ENCODE measurements around the gene CCDC110.
"Not testable (repeated sequence)": the region's sequence is repeated elsewhere in the genome, so short reads cannot be mapped to it uniquely, and the experiment has no call there.

The CCDC110 gene

DNA sequence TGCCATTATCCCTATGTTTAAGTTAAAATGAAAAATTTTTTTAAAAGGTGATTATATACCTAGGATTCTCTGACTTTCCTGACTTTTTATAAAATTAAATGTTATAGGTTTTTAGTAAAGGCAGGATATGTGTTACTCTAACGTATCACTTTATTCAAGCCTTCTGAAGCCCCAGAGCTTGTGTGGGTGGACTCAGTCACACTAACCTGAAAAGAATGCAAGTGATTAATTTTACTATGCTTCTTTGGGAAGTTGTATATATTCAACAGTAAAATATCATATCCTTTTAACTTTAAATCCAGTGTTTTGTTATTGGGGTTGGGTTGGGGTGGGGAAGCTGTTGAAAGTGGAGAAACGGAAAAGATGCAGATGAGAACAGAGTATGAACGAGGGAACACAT is 41.0 kb upstream of the CCDC110 start:
- Histone ChIP-seq H3K36me3 (ENCODE audit: insufficient read depth, insufficient read length, low read length) (no peaks in the 10 kb centered on the region), H3K4me3 (ENCODE audit: insufficient read length, low read depth) (no peak overlapping the region), H3K9ac (ENCODE audit: insufficient read length, low read depth) (no peak overlapping the region), H3K9me3 (ENCODE audit: insufficient read depth, low read length) (no peaks in the 10 kb centered on the region), H3K27me3 (ENCODE audit: insufficient read depth, insufficient read length) (no peaks in the 10 kb centered on the region), H3K4me1 (ENCODE audit: insufficient read depth, insufficient read length) (no peaks in the 10 kb centered on the region)
- TF ChIP-seq ZNF274 (IDR thresholded peaks at IDR 0.05; ENCODE audit: low read depth, low read length) (no peak), SUZ12 (IDR thresholded peaks at IDR 0.05; ENCODE audit: extremely low read depth, insufficient read depth, insufficient read length) (no peak)
- DNase-seq (ENCODE audit: low read depth, low spot score) = no peak

- not testable (repeated sequence) for H3K4me3 ChIP-seq (ENCODE audit: insufficient read length, low read depth); H3K9ac ChIP-seq (ENCODE audit: insufficient read length, low read depth); H3K36me3 ChIP-seq (ENCODE audit: insufficient read depth, insufficient read length, low read length); DNase-seq (ENCODE audit: low read depth, low spot score); H3K27me3 ChIP-seq (ENCODE audit: insufficient read depth, insufficient read length); H3K4me1 ChIP-seq (ENCODE audit: insufficient read depth, insufficient read length); H3K9me3 ChIP-seq (ENCODE audit: insufficient read depth, low read length)
These were observed 39.7 kb upstream of the CCDC110 start for GRCh38 chr4:185511243-185511642.

- DNase-seq (ENCODE audit: low read depth, low spot score) = no peak
These were observed 39.3 kb upstream of the CCDC110 start for GRCh38 chr4:185510806-185511205.

GRCh38 chr4:185508181-185508580 is 36.6 kb upstream of the CCDC110 start:
- Histone ChIP-seq H3K9ac (ENCODE audit: insufficient read length, low read depth) (no peak overlapping the region), H3K4me3 (ENCODE audit: insufficient read length, low read depth) (no peak overlapping the region), H3K27me3 (ENCODE audit: insufficient read depth, insufficient read length) (no peaks in the 10 kb centered on the region), H3K9me3 (ENCODE audit: insufficient read depth, low read length) (no peaks in the 10 kb centered on the region), H3K36me3 (ENCODE audit: insufficient read depth, insufficient read length, low read length) (no peaks in the 10 kb centered on the region), H3K4me1 (ENCODE audit: insufficient read depth, insufficient read length) (no peaks in the 10 kb centered on the region)
- no peak for TF ChIP-seq ZNF274 (IDR thresholded peaks at IDR 0.05; ENCODE audit: low read depth, low read length)
- no peak for TF ChIP-seq SUZ12 (IDR thresholded peaks at IDR 0.05; ENCODE audit: extremely low read depth, insufficient read depth, insufficient read length)
- no peak for TF ChIP-seq YY1 (IDR thresholded peaks at IDR 0.05; ENCODE audit: insufficient read depth, insufficient read length)
- DNase-seq (ENCODE audit: low read depth, low spot score) = no peak

More at GRCh38 chr4:185510806-185511205, 39.3 kb upstream of the CCDC110 start:
- Histone ChIP-seq H3K27me3 (ENCODE audit: insufficient read depth, insufficient read length) (no peaks in the 10 kb centered on the region), H3K36me3 (ENCODE audit: insufficient read depth, insufficient read length, low read length) (no peaks in the 10 kb centered on the region), H3K9ac (ENCODE audit: insufficient read length, low read depth) (no peak overlapping the region), H3K4me3 (ENCODE audit: insufficient read length, low read depth) (no peak overlapping the region), H3K9me3 (ENCODE audit: insufficient read depth, low read length) (no peaks in the 10 kb centered on the region), H3K4me1 (ENCODE audit: insufficient read depth, insufficient read length) (no peaks in the 10 kb centered on the region)
- no peak for TF ChIP-seq YY1 (IDR thresholded peaks at IDR 0.05; ENCODE audit: insufficient read depth, insufficient read length)
- TF ChIP-seq ZNF274 (IDR thresholded peaks at IDR 0.05; ENCODE audit: low read depth, low read length) = no peak
- TF ChIP-seq SUZ12 (IDR thresholded peaks at IDR 0.05; ENCODE audit: extremely low read depth, insufficient read depth, insufficient read length) = no peak

- no peak for TF ChIP-seq ZNF274 (IDR thresholded peaks at IDR 0.05; ENCODE audit: low read depth, low read length)
- TF ChIP-seq SUZ12 (IDR thresholded peaks at IDR 0.05; ENCODE audit: extremely low read depth, insufficient read depth, insufficient read length) = no peak
- no peak for TF ChIP-seq YY1 (IDR thresholded peaks at IDR 0.05; ENCODE audit: insufficient read depth, insufficient read length)
- no peak overlapping the region for H3K4me3 ChIP-seq (ENCODE audit: insufficient read length, low read depth)
- no peak overlapping the region for H3K9ac ChIP-seq (ENCODE audit: insufficient read length, low read depth)
- DNase-seq (ENCODE audit: low read depth, low spot score) = no peak
- no peaks in the 10 kb centered on the region for H3K27me3 ChIP-seq (ENCODE audit: insufficient read depth, insufficient read length)
- H3K4me1 ChIP-seq (ENCODE audit: insufficient read depth, insufficient read length) = no peaks in the 10 kb centered on the region
- H3K36me3 ChIP-seq (ENCODE audit: insufficient read depth, insufficient read length, low read length) = no peaks in the 10 kb centered on the region
- H3K9me3 ChIP-seq (ENCODE audit: insufficient read depth, low read length) = peaks cover under 1% of the 10 kb centered on the region; the same call in 1 of the 2 replicates
These were observed 34.9 kb upstream of the CCDC110 start for GRCh38 chr4:185506422-185506821.

DNA sequence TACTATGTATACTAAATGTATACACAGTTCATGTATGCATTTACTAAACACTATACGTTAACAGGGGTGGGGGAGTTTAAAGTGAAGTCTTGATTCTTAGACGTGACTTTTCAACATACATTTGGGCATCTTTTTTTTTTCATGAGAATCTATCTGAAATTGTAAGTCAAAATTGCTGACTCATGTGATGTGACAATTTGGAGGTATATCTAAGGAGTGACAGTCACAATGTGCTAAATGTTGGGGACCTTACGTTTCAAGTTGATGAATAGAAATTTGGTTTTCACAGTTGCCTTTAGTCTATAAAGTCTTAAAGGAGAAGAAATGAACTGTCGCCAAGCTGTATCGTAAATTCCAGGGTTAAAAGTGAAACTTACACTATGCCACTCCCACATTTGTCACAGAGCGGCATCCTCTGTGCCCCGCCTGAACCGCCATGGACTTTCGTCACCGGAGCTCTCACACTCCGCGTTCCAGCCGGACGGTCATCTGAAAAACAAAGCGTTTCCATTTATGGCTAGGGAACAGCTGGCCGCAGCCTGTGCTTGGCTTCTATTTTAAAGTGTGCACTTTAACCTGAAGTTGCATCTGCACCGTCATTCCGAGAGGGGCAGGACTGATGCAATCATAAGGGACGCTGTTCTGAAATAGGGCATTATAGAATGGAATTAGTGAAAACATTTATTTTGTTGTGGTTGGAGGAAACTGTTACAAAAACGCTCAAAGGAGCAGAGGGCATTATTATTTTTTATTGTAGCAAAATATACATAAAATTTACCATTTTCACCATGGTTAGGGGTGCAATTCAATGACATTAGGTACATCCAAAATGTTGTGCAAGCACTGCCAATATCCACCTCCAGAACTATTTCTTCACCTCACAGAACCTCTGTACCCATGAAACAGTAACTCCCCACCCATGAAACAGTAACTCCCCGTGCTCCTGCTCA is 32.8 kb upstream of the CCDC110 start:
- H3K4me1 ChIP-seq (ENCODE audit: insufficient read depth, insufficient read length) = no peaks in the 10 kb centered on the region
- no peak overlapping the region for H3K4me3 ChIP-seq (ENCODE audit: insufficient read length, low read depth)
- TF ChIP-seq SUZ12 (IDR thresholded peaks at IDR 0.05; ENCODE audit: extremely low read depth, insufficient read depth, insufficient read length) (no peak), ZNF274 (IDR thresholded peaks at IDR 0.05; ENCODE audit: low read depth, low read length) (no peak), YY1 (IDR thresholded peaks at IDR 0.05; ENCODE audit: insufficient read depth, insufficient read length) (no peak)
- no peak for DNase-seq (ENCODE audit: low read depth, low spot score)
- no peak overlapping the region for H3K9ac ChIP-seq (ENCODE audit: insufficient read length, low read depth)
- H3K27me3 ChIP-seq (ENCODE audit: insufficient read depth, insufficient read length) = no peaks in the 10 kb centered on the region
- peaks cover 13% of the 10 kb centered on the region for H3K9me3 ChIP-seq (ENCODE audit: insufficient read depth, low read length)
- no peaks in the 10 kb centered on the region for H3K36me3 ChIP-seq (ENCODE audit: insufficient read depth, insufficient read length, low read length)

GRCh38 chr4:185502386-185502785 is 30.9 kb upstream of the CCDC110 start:
- H3K27me3 ChIP-seq (ENCODE audit: insufficient read depth, insufficient read length) = no peaks in the 10 kb centered on the region
- no peak overlapping the region for H3K9ac ChIP-seq (ENCODE audit: insufficient read length, low read depth)
- DNase-seq (ENCODE audit: low read depth, low spot score) = no peak
- no peak overlapping the region for H3K4me3 ChIP-seq (ENCODE audit: insufficient read length, low read depth)
- no peaks in the 10 kb centered on the region for H3K36me3 ChIP-seq (ENCODE audit: insufficient read depth, insufficient read length, low read length)
- TF ChIP-seq YY1 (IDR thresholded peaks at IDR 0.05; ENCODE audit: insufficient read depth, insufficient read length) (no peak), ZNF274 (IDR thresholded peaks at IDR 0.05; ENCODE audit: low read depth, low read length) (no peak), SUZ12 (IDR thresholded peaks at IDR 0.05; ENCODE audit: extremely low read depth, insufficient read depth, insufficient read length) (no peak)
- peaks cover 13% of the 10 kb centered on the region for H3K9me3 ChIP-seq (ENCODE audit: insufficient read depth, low read length)
- H3K4me1 ChIP-seq (ENCODE audit: insufficient read depth, insufficient read length) = no peaks in the 10 kb centered on the region

Data from NT2/D1 (cell line).